Daoy (cell line): ENCODE measurements around the gene FBXW8. TPM values are rescaled to one million over a fixed set of nuclear protein-coding genes. Genes with fewer than 3 reads are reported as not detected.

ENCODE experiments used
- DNase-seq: peaks from one replicate; pipeline ENCODE4 v3.0.0-alpha.2; 2015; ENCODE audit warnings: low read depth
- total RNA-seq: library from RNA; depleted of rRNA; stranded (reverse); fragments of >200 nt; shearing (Covaris generic); gene quantifications from 2 replicates; pipeline ENCODE4 v1.2.3, GENCODE V29; 2014

FBXW8 gene
- total RNA-seq, 1 experiment from 2014 or later, result 14.6 TPM

DNA sequence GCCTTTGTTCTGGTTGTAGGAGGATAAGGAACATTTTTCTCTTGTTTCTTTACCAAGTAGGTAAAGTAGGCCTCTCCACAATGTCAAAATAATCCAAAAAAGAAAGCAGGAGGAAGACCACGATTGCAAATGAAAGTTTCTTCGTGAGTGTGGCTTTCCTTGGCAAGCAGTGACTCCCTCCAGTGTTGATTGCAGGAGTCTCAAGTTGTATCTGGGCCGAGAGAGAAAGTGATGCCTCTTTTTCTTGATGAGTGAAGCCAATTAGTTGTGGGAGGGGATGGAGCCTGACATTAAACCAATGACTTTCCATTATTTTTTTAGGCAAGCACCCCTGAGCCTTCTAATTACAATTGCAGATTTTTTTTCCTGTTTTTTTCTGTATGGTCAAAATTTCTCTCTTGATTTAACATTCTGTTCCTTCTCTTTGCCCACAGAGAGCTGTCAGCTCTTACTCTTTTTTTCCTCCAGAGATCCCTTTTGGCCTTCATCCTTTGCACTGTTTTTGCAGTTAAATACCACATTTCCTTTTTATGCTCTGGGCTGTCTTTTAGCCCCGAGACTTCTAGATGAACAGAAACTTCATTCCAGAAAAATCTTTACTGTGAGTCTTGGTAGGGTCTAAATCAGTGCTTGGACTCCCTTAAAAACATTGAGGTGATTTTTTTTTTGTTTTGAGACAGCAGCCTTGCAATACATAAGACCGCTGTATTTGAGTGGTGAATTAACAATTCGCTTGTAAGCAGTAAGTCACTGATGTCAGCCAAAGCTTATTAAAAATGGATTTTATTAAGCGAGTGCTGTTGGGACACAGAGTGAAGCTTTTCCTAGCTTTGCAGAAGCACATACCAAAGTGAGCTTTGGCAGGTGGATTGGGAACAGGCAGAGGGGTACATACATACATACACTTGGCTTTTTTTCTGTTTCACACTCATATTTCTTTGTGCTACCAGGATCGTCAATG, 15.8 kb downstream of the FBXW8 start:
- DNase-seq, result no peak

DNA sequence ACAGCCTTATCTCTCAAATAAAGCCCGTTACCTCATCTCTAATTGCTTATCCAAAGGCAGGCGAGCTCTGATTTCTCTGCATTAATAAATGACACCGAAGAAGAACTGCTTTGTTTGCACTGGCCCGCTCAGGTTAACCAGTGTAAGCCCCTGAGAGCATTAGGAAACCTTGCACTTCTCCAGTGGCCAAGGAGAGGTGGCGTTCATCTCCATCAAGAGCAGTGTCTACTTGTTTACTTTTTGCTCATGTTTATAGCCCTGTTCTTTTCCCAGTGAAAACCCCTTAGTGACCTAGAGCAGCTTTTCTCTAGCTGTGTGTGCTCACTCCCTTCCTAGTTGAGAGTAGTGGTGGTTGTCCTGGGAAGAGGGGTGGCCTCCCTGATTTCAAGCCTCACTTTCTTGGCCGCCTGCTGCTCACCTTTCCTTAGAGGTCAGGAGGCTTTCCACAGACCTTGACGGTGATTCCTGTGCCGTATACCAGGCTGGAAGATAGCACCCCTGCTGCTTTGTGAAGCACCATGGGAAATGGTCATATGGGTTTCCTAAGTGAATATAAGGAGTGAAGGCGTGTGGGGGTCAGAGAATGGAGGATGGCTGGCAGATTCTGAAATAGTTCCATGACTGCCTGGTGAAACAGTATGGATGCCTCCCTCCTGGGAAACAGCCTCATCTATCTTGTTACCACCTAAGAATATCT, 16.6 kb downstream of the FBXW8 start:
- no peak for DNase-seq

DNA sequence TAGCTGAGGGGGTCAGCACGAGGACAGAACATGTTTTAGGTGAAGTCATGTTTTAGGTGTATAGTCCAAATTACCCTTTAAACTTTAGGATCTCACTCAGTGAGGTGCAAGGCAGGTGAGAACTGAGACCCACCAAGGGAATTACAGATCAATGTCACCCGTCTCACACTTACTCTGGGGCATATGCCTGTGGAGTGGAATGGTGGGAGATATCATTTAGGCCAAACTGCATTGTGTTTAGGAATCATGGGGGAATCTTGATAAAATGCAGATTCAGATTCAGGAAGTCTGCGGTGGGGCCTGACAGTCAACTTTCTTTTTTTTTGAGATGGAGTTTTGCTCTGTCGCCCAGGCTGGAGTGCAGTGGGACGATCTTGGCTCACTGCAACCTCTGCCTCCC, 17.8 kb downstream of the FBXW8 start:
- DNase-seq, result no peak

DNA sequence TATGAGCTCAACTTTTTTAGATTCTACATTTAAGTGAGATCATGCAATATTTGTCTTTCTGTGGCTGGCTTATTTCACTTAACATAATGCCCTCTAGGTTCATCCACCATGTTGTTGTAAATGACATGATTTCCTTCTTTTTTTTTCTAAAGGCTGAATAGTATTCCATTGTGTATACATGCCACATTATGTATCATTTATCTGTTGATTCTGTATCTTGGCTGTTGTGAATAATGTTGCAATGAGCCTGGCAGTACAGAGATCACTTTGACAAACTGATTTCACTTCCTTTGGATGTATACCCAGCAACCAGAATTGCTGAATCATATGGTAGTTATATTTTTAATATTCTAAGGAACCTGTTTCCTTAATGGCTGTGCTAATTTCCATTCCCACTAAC, 19.1 kb downstream of the FBXW8 start:
- no peak for DNase-seq

- DNase-seq, result no peak
Observed at GRCh38 chr12:116931665-116932064, 20.9 kb downstream of the FBXW8 start.

DNA sequence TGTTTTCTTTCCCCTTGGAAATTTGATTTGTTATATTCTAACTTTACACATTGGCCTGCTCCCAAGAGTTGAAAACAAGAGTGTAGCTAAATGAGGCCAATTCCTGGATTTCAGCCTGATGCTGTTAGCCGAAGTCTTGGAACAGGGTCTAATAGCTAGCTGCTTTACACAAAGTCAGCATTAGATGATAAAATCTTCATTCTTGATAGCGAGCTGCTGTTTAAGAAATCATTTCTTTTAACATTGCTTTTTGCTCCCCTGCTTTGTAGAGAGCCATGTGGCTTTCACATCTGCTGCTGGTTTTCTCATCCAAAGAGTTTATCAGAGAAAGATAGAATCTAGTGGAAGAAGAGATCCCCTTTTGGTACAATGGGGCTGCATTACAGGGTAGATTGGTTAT, 22.3 kb downstream of the FBXW8 start:
- DNase-seq, result no peak

- DNase-seq, result no peak
Observed at GRCh38 chr12:116933512-116934246, 22.9 kb downstream of the FBXW8 start.

DNA sequence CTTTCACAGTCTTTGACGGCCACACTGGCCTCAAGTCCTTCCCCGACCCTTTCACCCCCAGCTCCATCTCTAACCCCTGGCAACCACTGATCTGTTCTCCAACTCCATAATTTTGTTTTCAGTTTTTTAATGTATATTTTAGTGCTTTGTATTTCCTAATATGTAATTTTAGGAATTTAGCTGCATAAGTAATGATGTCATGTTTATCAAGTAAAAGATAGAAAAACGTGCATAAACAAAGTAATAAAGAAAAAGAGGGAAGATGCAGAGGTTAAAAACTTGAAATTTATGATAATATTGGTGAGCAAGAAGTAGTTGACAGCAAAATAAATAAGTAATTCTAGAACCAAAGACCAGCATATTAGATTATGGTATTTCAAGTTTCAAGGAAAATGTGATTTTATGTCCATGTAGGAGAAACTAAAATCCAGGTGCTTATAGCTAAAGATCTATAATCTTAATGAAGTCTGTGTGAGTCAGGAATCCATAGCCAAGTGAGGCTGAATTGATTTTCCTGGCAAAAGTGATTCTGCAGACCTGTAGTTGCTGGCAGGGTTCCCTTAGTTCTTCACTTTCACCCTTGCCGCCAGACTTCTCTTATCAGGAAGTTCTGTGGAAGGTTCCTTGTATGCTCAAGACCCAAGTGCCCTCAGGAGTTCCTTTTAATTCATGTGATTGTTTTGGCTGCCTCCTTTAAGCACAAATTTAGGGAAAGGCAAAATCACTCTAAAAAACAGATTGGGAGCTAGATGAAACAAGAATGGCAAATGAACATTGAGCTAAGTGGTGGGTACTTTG, 24.4 kb downstream of the FBXW8 start:
- no peak for DNase-seq

DNA sequence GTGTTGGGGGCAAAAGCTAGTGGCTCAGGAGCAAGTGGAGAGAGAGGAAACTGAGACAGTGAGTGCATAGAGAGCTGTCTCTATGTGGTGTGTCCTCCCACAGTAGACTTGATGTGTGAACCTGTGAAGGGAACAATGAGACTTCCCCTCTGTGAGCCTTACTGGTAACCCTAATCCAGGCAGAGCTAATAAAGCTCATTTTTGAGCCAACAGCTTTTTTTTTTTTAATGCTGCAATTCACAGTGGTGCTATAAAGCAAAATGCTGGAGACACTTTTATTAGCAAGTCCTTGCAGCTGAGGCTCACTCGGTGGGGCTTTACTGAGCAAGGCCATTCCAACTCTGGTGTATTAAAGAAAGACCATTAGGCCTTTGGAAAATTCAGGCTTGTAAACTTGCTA, 26.9 kb downstream of the FBXW8 start:
- DNase-seq, result no peak

- DNase-seq, result no peak
Observed at GRCh38 chr12:116939734-116940133, 29.0 kb downstream of the FBXW8 start.

DNA sequence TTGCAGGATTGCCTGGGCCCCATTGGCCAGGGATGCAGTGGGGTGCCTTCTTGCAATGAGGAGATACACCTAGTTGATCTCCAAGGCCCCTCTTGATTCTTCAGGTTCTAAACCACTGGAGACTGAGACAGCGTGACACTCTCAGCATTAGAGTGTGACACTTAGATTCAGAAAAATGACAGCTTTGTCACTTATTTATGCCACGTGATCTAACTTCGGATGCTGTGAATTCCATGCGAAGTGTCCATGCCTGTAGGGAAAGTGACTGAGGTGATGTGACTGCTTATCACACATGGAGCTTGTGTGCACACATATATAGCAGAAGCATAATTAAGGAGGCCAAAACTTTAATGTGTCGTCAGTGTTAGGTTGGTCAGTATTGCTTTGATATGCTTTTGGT, 30.4 kb downstream of the FBXW8 start:
- no peak for DNase-seq

- DNase-seq, result no peak
Observed at GRCh38 chr12:116943419-116944372, 32.9 kb downstream of the FBXW8 start.

GRCh38 chr12:116945886-116946550, 35.3 kb downstream of the FBXW8 start:
- no peak for DNase-seq

DNA sequence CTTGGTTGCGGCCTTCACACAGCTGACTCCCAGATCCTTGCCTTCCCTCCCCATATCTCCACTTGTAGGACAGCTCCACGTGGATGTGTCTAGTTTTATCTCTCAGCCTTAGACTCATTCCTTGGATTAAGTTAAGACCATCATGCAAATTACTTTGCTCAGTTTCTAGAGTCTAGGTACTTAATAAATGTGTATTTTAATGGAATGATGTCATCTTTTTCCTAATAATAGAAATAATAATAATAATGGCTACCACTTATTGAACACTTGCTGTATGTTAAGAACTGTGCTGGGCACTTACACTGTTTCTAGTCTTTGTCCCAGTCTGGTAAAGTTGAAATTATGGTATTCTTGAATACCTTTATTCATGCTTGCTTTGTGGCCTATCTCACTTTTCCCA, 37.5 kb downstream of the FBXW8 start:
- no peak for DNase-seq

GRCh38 chr12:116950628-116951325, 40.0 kb downstream of the FBXW8 start:
- no peak for DNase-seq

DNA sequence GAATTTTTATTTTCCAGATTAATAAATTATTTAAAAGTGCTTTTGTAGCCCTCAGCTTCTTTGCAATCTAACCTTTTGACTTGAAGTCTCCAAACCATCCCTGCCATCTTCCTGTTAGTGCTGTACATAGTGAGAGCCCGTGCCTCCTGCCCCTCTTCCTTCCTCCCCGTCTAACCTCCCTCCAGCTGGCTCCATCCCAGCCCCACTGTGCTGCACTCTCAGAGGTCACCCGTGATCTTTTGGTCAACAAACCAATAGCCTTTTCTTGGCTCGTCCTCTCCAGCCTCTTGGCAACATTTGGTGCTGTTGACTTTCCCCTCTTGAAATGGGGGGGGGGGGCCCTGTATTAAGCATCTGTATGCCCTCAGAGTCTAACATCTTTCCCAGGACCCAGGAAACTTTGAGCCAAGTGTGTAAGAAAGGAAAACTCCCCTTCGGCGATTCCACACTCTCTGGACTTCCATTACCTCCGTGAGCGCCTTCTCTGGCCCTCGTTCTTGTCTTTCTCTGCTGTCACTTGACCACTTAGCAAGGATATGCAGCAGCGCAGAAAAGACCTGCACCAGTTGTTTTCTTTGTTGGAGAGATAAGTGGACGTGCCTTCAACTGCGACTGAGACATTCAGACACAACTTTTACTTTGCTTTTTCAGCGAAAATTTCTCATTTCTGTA, 44.1 kb downstream of the FBXW8 start:
- DNase-seq, result no peak

GRCh38 chr12:116955382-116956021, 44.8 kb downstream of the FBXW8 start:
- DNase-seq, result no peak
